Upper lobe of left lung (tissue), 4 donors: ENCODE data around the gene MRPS16.

Source experiments
- CTCF ChIP-seq, 6 experiments: fragments of 450-650 bp in 4 of 6; fragments of 200-600 bp in 2 of 6; sonication (generic) in 2 of 6; IDR thresholded peaks; one replicate each; pipeline ENCODE4 v1.5.1; 2016 to 2019; ENCODE audit warnings: antibody characterized with exemption in 6 of 6
- EP300 ChIP-seq, 4 donors: sonication (generic); formaldehyde crosslinking; IDR thresholded peaks; one replicate each; pipeline ENCODE4 v1.5.1; 2017; ENCODE audit warnings: antibody characterized with exemption in 4 of 4, control low read depth in 2 of 4
- POLR2A ChIP-seq, 4 donors: fragments of 450-650 bp; IDR thresholded peaks; one replicate each; pipeline ENCODE4 v1.5.1; 2016 to 2017; ENCODE audit warnings: antibody characterized with exemption in 4 of 4, mild to moderate bottlenecking in 2 of 4
- POLR2AphosphoS5 ChIP-seq, 2 donors: sonication (generic); formaldehyde crosslinking; IDR thresholded peaks; one replicate each; pipeline ENCODE4 v1.5.1; 2017; ENCODE audit warnings: antibody characterized with exemption in 2 of 2

- TF ChIP-seq CTCF (IDR thresholded peaks at IDR 0.05) (no peak), POLR2AphosphoS5 (IDR thresholded peaks at IDR 0.05) (no peak), POLR2A (IDR thresholded peaks at IDR 0.05) (no peak), EP300 (IDR thresholded peaks at IDR 0.05) (no peak)
Observed at GRCh38 chr10:73293461-73293860, 41.0 kb upstream of the MRPS16 start.
